ENCODE data around the gene CAV1.

The CAV1 gene

DNA sequence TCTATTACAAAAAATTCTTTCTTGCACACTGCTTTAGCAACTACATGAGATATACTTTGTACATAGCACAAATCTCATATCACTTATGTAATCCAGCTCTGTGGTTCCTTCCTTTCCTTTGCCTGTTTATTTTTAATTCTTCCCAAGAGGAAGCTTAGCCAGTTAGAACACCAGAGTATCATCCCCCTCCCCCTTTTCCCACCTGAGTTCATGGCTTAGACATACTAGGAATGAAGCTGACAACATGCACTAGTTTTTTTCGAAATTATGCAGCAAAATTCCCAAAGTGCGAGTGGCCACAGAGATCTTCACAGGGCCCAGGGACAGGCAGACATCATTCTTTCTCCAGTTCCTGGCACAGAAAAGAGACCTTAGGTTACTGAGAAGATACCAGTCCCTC lies 17.8 kb downstream of the CAV1 start:
- TF ChIP-seq, protein P1, sequence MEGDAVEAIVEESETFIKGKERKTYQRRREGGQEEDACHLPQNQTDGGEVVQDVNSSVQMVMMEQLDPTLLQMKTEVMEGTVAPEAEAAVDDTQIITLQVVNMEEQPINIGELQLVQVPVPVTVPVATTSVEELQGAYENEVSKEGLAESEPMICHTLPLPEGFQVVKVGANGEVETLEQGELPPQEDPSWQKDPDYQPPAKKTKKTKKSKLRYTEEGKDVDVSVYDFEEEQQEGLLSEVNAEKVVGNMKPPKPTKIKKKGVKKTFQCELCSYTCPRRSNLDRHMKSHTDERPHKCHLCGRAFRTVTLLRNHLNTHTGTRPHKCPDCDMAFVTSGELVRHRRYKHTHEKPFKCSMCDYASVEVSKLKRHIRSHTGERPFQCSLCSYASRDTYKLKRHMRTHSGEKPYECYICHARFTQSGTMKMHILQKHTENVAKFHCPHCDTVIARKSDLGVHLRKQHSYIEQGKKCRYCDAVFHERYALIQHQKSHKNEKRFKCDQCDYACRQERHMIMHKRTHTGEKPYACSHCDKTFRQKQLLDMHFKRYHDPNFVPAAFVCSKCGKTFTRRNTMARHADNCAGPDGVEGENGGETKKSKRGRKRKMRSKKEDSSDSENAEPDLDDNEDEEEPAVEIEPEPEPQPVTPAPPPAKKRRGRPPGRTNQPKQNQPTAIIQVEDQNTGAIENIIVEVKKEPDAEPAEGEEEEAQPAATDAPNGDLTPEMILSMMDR (IDR thresholded peaks at IDR 0.05), result no peak
- no peak for TF ChIP-seq ZFX (IDR thresholded peaks at IDR 0.05; ENCODE audit: borderline replicate concordance)
- H3K27ac ChIP-seq, result no peak overlapping the region

- no peak overlapping the region for H3K27ac ChIP-seq
- TF ChIP-seq, protein P1 (IDR thresholded peaks at IDR 0.05), result no peak
- TF ChIP-seq ZFX (IDR thresholded peaks at IDR 0.05; ENCODE audit: borderline replicate concordance), result no peak
Measured at GRCh38 chr7:116543664-116544063, 18.8 kb downstream of the CAV1 start.

GRCh38 chr7:116544487-116544886 lies 19.7 kb downstream of the CAV1 start:
- no peak for TF ChIP-seq ZFX (IDR thresholded peaks at IDR 0.05; ENCODE audit: borderline replicate concordance)
- TF ChIP-seq, protein P1 (IDR thresholded peaks at IDR 0.05), result no peak
- no peak overlapping the region for H3K27ac ChIP-seq

DNA sequence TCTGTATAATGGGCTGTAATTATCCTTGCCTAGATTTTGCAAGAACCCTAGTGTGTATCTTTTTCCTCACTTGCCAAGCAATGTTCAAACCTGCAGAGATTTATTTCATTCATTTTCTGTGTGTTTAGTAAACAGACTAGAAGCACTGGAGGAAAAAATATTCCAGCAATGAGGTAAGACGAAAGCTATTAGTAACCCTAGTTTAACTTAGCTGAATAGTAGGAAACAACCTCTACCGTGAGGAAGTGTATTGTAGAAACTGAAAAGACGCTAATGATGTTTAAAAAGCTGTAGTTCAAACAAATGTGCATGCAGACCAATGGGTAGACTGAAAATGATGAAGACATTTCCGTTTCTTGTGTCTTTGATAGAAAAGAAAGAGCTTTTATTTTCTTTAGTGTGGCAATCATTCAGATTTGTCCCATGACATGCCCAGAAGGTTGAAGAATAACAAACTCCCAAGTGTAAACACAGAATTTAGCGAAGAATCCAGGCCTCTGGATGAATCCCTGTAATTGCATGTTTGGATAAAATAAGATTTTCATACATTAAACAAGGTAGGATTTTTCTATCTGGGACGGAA lies 20.7 kb downstream of the CAV1 start:
- no peak for TF ChIP-seq ZFX (IDR thresholded peaks at IDR 0.05; ENCODE audit: borderline replicate concordance)
- TF ChIP-seq, protein P1 (IDR thresholded peaks at IDR 0.05), result no peak
- H3K27ac ChIP-seq, result no peak overlapping the region

- TF ChIP-seq ZFX (IDR thresholded peaks at IDR 0.05; ENCODE audit: borderline replicate concordance), result no peak
- TF ChIP-seq, protein P1 (IDR thresholded peaks at IDR 0.05), result no peak
- H3K27ac ChIP-seq, result no peak overlapping the region
Measured at GRCh38 chr7:116546054-116546453, 21.2 kb downstream of the CAV1 start.

- no peak overlapping the region for H3K27ac ChIP-seq
- TF ChIP-seq, protein P1 (IDR thresholded peaks at IDR 0.05), result no peak
- no peak for TF ChIP-seq ZFX (IDR thresholded peaks at IDR 0.05; ENCODE audit: borderline replicate concordance)
Measured at GRCh38 chr7:116546916-116547315, 22.1 kb downstream of the CAV1 start.

- H3K27ac ChIP-seq, result no peak overlapping the region
- TF ChIP-seq ZFX (IDR thresholded peaks at IDR 0.05; ENCODE audit: borderline replicate concordance), result no peak
- TF ChIP-seq, protein P1 (IDR thresholded peaks at IDR 0.05), result no peak
Measured at GRCh38 chr7:116547347-116547746, 22.5 kb downstream of the CAV1 start.
